ENCODE measurements around the gene SAPCD1.

GRCh38 chr6:31741815-31742214 is 20.6 kb upstream of the SAPCD1 start:
- TF ChIP-seq, protein P1, sequence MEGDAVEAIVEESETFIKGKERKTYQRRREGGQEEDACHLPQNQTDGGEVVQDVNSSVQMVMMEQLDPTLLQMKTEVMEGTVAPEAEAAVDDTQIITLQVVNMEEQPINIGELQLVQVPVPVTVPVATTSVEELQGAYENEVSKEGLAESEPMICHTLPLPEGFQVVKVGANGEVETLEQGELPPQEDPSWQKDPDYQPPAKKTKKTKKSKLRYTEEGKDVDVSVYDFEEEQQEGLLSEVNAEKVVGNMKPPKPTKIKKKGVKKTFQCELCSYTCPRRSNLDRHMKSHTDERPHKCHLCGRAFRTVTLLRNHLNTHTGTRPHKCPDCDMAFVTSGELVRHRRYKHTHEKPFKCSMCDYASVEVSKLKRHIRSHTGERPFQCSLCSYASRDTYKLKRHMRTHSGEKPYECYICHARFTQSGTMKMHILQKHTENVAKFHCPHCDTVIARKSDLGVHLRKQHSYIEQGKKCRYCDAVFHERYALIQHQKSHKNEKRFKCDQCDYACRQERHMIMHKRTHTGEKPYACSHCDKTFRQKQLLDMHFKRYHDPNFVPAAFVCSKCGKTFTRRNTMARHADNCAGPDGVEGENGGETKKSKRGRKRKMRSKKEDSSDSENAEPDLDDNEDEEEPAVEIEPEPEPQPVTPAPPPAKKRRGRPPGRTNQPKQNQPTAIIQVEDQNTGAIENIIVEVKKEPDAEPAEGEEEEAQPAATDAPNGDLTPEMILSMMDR (IDR thresholded peaks at IDR 0.05) = no peak
- no peak for TF ChIP-seq POLR2A (IDR thresholded peaks at IDR 0.05)
- no peak for TF ChIP-seq POLR2AphosphoS5 (IDR thresholded peaks at IDR 0.05)
